AG09309 (cell line): ENCODE measurements around the gene ZNF236.

Experiments
- DNase-seq: peaks from one replicate; pipeline ENCODE4 v3.0.0-alpha.2; 2010; ENCODE audit warnings: low read depth
- H3K4me3 ChIP-seq: 2 replicates; pipeline ENCODE4 v1.5.1; 2011; ENCODE audit warnings: mild to moderate bottlenecking, low read depth, low read length, moderate library complexity; ENCODE audit not compliant: control insufficient read depth
- TF ChIP-seq, protein P1 (sequence below): IDR thresholded peaks from 2 replicates; pipeline ENCODE4 v1.5.1; 2011; ENCODE audit warnings: mild to moderate bottlenecking, low read depth, low read length, inconsistent platforms; ENCODE audit not compliant: insufficient read depth, control insufficient read depth; ENCODE audit errors: missing control alignments

ZNF236 gene

DNA sequence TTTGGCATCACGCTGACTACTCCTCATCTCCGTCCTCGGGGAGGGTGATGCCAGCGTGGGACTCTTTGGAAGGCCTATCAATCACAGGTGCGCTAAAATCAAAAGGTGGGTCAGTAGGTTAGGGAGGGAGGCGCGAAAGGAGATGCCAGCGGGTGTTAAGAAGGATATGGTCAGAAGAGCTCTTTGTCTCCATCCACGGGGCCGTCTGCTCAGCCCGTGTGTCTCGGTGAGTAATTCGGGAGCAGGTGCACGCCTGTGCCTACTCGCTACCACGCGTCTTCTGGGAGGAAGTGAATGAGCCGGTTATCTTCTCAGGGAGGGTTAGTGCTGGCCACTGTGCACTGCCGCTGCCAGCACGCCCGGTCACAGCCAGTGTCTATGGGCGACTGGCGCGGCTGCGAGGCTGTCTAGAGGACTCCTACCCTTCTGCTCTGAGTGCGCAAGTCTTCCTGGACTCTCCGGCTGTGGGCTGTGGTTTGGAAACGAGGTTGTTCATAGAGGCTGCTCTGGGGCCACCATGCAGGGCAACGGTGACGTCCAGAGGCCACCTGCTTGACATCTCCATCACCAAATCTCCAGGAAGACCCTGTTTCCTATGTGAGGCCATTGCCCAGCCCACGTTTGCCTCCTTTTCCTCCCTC lies 156.9 kb downstream of the ZNF236 start:
- DNase-seq, result no peak
- no peak overlapping the region for H3K4me3 ChIP-seq
- TF ChIP-seq, protein P1, sequence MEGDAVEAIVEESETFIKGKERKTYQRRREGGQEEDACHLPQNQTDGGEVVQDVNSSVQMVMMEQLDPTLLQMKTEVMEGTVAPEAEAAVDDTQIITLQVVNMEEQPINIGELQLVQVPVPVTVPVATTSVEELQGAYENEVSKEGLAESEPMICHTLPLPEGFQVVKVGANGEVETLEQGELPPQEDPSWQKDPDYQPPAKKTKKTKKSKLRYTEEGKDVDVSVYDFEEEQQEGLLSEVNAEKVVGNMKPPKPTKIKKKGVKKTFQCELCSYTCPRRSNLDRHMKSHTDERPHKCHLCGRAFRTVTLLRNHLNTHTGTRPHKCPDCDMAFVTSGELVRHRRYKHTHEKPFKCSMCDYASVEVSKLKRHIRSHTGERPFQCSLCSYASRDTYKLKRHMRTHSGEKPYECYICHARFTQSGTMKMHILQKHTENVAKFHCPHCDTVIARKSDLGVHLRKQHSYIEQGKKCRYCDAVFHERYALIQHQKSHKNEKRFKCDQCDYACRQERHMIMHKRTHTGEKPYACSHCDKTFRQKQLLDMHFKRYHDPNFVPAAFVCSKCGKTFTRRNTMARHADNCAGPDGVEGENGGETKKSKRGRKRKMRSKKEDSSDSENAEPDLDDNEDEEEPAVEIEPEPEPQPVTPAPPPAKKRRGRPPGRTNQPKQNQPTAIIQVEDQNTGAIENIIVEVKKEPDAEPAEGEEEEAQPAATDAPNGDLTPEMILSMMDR, result no peak

GRCh38 chr18:76979906-76980305 lies 157.5 kb downstream of the ZNF236 start:
- H3K4me3 ChIP-seq, result no peak overlapping the region
- no peak for DNase-seq
- TF ChIP-seq, protein P1, result no peak

- no peak for DNase-seq
- TF ChIP-seq, protein P1, result no peak
- H3K4me3 ChIP-seq, result no peak overlapping the region
These were observed 158.5 kb downstream of the ZNF236 start for GRCh38 chr18:76980663-76981395.

GRCh38 chr18:76981396-76981968 lies 159.1 kb downstream of the ZNF236 start:
- no peak overlapping the region for H3K4me3 ChIP-seq
- DNase-seq, result no peak

DNA sequence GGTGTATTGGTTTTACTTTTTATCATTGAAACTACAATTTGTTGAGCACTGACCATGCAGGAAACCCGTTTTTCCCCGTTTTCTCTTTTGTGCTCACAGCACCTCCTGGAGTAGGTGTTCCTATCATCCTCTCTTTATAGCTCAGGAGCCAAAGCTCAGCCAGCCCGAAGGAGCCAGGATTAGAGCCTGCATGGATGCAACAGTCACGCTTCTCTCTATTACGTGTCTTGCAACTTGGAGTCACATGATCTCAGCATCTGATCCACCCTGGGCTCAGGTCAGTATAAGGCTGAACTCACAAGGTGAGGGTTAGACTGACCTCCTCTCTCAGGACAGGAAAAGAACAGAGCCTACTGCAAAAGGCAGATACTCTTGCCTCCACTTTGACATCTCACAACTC lies 159.7 kb downstream of the ZNF236 start:
- H3K4me3 ChIP-seq, result no peak overlapping the region
- TF ChIP-seq, protein P1, result no peak
- DNase-seq, result no peak

More at GRCh38 chr18:76981396-76981968, 159.1 kb downstream of the ZNF236 start:
- TF ChIP-seq, protein P1, result no peak

GRCh38 chr18:76982841-76983583 lies 160.7 kb downstream of the ZNF236 start:
- H3K4me3 ChIP-seq, result no peak overlapping the region

More at GRCh38 chr18:76982841-76983583, 160.7 kb downstream of the ZNF236 start:
- TF ChIP-seq, protein P1, result peak; percentile 96
- peak; percentile 11 for DNase-seq
